PFSK-1 (cell line): ENCODE data around the gene TMEM87B.

ENCODE experiments used
- FOXP2 ChIP-seq: optimal IDR thresholded peaks from 2 replicates; pipeline ENCODE3; 2011; ENCODE audit warnings: borderline replicate concordance, control low read depth, inconsistent platforms; ENCODE audit not compliant: insufficient read depth; ENCODE audit errors: extremely low read length, extremely low read depth
- POLR2AphosphoS5 ChIP-seq: IDR thresholded peaks from 2 replicates; pipeline ENCODE4 v1.6.1; 2012; ENCODE audit warnings: low read depth, mild to moderate bottlenecking, control low read depth, low read length, moderate library complexity
- SIN3A ChIP-seq: IDR thresholded peaks from 2 replicates; pipeline ENCODE4 v1.6.1; 2012; ENCODE audit warnings: mild to moderate bottlenecking, low read length, moderate library complexity, borderline replicate concordance; ENCODE audit not compliant: insufficient read depth
- TAF1 ChIP-seq: IDR thresholded peaks from 2 replicates; pipeline ENCODE4 v1.6.1; 2012; ENCODE audit warnings: low read length, control low read depth, borderline replicate concordance; ENCODE audit not compliant: insufficient read depth
- TF ChIP-seq, protein P1 (sequence below), 2 experiments: IDR thresholded peaks; 2 replicates each; pipeline versions ENCODE4 v1.6.1 to v1.8.0; 2011 to 2012; ENCODE audit warnings: low read depth in 2 of 2, low read length in 2 of 2, control low read depth in 1 of 2, inconsistent platforms in 1 of 2, mild to moderate bottlenecking in 1 of 2, moderate library complexity in 1 of 2; ENCODE audit not compliant: insufficient read depth in 1 of 2

The TMEM87B gene

DNA sequence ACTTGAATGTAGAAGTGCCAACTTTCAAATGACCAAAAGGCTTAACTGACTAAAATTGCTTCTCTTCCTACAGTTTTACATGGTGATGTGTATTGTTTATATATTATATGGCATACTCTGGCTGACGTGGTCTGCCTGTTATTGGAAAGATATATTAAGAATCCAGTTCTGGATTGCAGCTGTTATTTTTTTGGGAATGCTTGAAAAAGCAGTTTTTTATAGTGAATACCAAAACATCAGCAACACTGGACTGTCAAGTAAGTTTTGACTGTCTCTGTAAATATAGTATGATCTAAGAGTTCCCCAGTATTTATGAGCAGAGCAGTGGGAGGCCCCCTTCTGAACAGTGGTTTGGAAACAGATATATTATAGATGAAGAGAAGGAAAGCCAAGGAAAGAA, 26.2 kb downstream of the TMEM87B start:
- no peak for TF ChIP-seq TAF1
- TF ChIP-seq, protein P1, sequence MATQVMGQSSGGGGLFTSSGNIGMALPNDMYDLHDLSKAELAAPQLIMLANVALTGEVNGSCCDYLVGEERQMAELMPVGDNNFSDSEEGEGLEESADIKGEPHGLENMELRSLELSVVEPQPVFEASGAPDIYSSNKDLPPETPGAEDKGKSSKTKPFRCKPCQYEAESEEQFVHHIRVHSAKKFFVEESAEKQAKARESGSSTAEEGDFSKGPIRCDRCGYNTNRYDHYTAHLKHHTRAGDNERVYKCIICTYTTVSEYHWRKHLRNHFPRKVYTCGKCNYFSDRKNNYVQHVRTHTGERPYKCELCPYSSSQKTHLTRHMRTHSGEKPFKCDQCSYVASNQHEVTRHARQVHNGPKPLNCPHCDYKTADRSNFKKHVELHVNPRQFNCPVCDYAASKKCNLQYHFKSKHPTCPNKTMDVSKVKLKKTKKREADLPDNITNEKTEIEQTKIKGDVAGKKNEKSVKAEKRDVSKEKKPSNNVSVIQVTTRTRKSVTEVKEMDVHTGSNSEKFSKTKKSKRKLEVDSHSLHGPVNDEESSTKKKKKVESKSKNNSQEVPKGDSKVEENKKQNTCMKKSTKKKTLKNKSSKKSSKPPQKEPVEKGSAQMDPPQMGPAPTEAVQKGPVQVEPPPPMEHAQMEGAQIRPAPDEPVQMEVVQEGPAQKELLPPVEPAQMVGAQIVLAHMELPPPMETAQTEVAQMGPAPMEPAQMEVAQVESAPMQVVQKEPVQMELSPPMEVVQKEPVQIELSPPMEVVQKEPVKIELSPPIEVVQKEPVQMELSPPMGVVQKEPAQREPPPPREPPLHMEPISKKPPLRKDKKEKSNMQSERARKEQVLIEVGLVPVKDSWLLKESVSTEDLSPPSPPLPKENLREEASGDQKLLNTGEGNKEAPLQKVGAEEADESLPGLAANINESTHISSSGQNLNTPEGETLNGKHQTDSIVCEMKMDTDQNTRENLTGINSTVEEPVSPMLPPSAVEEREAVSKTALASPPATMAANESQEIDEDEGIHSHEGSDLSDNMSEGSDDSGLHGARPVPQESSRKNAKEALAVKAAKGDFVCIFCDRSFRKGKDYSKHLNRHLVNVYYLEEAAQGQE (IDR thresholded peaks at IDR 0.05; ENCODE audit: insufficient read depth in 1 of 2, low read depth in 2 of 2, low read length in 2 of 2), result no peak
- TF ChIP-seq POLR2AphosphoS5, result no peak

GRCh38 chr2:112084689-112085374, 29.8 kb downstream of the TMEM87B start:
- TF ChIP-seq FOXP2, result no peak
- TF ChIP-seq, protein P1 (IDR thresholded peaks at IDR 0.05; ENCODE audit: insufficient read depth in 1 of 2, low read depth in 2 of 2, low read length in 2 of 2), result no peak
- TF ChIP-seq SIN3A, result no peak
- no peak for TF ChIP-seq POLR2AphosphoS5
- TF ChIP-seq TAF1, result no peak

GRCh38 chr2:112085375-112085730, 30.3 kb downstream of the TMEM87B start:
- TF ChIP-seq SIN3A (no peak), POLR2AphosphoS5 (no peak), TAF1 (no peak), FOXP2 (no peak)
- TF ChIP-seq, protein P1 (IDR thresholded peaks at IDR 0.05; ENCODE audit: insufficient read depth in 1 of 2, low read depth in 2 of 2, low read length in 2 of 2), result no peak

- TF ChIP-seq TAF1 (no peak), FOXP2 (no peak)
These were observed 31.0 kb downstream of the TMEM87B start for GRCh38 chr2:112085916-112086669.

- TF ChIP-seq SIN3A (no peak), FOXP2 (no peak), TAF1 (no peak), POLR2AphosphoS5 (no peak)
- TF ChIP-seq, protein P1 (IDR thresholded peaks at IDR 0.05; ENCODE audit: insufficient read depth in 1 of 2, low read depth in 2 of 2, low read length in 2 of 2), result no peak
These were observed 32.4 kb downstream of the TMEM87B start for GRCh38 chr2:112087346-112088020.
